ENCODE measurements around the gene NUDT22.

Gene NUDT22

DNA sequence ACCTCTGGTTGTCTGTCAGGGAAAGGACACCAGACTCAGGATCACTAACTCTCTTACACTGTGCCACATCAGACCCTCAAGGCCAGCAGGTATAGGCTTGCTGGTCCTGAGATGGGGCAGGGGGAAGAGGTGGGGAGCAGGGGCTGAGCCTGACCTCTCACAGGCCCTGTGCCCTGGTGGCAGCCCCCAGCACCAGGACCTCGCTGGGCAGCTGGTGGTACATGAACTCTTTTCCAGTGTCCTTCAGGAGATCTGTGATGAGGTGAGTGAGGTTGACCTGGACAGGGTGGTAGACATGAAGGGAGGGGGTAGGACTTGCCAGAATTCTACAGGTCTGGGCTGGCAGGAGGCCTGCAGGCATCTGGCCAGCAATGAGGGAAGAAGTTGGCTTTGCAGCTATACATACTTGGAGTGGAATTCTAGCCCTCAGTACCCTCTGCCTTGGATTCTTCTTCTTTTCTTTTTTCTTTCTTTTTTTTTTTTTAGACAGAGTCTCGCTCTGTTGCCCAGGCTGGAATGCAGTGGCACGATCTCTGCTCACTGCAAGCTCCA is 1.4 kb downstream of the NUDT22 start:
- no peak for DNase-seq (ENCODE audit: low read depth)

- no peak for DNase-seq (ENCODE audit: low read depth)
These were observed 3.1 kb downstream of the NUDT22 start for GRCh38 chr11:64229090-64229743.

DNA sequence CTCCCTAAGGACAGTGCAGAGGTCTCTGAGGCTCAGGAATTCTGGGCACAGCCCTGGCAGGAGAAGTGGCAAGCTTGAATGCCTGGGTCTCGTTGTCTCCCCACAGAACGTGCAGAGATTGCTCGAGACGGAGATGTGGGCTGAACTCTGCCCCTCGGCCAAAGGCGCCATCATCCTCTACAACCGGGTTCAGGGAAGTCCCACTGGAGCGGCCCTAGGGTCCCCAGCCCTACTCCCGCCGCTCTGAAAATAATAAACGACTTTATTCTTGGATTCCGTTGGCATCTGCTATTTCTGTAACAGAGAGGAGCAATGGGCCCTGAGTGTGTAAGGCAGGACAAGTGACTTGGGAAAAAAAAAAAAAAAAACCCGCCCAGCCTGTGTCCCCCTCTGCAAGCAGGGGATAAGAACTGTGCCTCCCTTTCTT is 3.7 kb downstream of the NUDT22 start:
- DNase-seq (ENCODE audit: low read depth), result no peak

- peak; percentile 78 for DNase-seq (ENCODE audit: low read depth)
These were observed 4.3 kb downstream of the NUDT22 start, which contains the start of gene DNAJC4 for GRCh38 chr11:64230171-64230984. Gene DNAJC4 (plus strand): TSS chr11:64230548. CDS start chr11:64230855, 307 bp downstream.

DNA sequence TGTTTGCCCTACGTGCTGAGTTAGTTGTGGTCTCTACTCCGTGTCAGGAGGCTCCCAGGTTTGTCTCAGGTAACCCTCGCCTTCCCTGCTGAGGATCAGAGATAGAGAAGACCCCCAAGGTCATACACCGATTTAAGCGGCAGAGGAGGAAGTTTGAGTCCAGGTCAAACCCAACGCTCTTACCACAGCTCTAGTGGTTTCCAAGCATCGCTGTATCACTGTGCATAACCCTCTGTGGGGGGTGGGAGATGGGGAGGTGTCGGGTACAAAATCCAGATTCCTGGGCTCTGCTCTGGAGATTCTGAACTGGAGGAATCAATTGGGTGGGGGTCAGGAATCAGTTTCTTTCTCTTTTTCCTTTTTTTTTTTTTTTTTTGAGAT is 4.9 kb downstream of the NUDT22 start:
- DNase-seq (ENCODE audit: low read depth), result no peak

DNA sequence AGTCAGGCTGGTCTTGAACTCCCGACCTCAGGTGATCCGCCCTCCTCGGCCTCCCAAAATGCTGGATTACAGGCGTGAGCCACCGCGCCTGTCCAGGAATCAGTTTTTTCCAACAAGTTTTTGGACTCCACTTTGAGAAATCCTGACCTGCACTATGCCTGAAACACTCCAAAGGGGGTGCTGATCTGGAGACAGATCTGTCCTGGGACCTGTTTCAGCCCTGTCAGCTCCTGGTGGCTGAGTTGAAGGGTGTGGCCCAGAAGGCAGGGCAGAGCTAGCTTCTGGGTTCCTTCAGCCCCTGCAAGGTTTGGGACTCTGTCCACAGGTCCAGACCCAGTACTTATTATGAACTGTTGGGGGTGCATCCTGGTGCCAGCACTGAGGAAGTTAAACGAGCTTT is 5.5 kb downstream of the NUDT22 start:
- DNase-seq (ENCODE audit: low read depth), result no peak

- DNase-seq (ENCODE audit: low read depth), result no peak
These were observed 6.3 kb downstream of the NUDT22 start for GRCh38 chr11:64232182-64232966.

DNA sequence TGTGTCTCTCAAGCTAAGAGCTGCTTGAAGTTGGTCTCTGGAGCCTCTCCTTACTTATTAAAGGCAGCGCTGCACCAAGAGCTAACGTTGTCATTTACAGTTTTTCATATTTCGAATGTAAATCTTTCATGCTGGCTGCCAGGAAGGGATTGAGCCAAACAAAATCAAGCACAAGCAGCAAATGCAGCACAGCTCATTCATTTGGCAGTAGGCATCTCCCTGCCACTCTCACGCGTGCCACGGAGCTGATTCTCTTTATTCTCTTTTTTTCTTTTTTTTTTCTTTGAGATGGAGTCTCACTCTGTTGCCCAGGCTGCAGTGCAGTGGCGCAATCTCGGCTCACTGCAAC is 6.9 kb downstream of the NUDT22 start:
- DNase-seq (ENCODE audit: low read depth), result no peak

DNA sequence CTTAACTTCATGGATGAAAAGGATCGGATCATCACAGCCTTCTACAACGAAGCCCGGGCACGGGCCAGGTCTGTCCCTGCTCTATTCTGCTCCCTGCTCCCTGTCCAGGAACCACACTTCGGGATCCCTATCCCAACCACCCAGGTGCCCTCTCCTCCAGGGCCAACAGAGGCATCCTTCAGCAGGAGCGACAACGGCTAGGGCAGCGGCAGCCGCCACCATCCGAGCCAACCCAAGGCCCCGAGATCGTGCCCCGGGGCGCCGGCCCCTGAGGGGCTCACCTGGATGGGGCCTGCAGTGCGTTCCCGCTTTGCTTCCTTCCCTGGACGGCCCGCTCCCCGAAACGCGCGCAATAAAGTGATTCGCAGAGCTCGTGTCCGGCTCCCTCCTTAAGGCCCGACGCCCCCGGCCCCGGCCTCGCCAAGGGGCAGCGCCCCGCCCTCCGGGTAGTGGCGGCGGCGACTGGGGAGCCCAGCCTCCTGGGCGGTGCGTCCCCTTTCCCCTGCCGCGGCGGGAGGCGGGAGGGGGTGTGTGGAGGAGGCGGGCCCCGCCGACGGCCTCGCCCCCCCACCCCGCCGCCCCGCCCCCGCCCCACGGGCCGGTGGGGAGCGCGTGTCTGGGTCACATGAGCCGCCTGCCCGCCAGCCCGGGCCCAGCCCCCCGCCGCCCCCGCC is 8.0 kb downstream of the NUDT22 start, which contains the start of gene VEGFB:
TSS of gene VEGFB (plus strand) at position 672 of the 674 bp plus-strand sequence. CDS start 250 bp downstream, outside the sequence.
- peak; percentile 70 for DNase-seq (ENCODE audit: low read depth)

GRCh38 chr11:64234647-64235379 is 8.7 kb downstream of the NUDT22 start:
- no peak for DNase-seq (ENCODE audit: low read depth)

DNA sequence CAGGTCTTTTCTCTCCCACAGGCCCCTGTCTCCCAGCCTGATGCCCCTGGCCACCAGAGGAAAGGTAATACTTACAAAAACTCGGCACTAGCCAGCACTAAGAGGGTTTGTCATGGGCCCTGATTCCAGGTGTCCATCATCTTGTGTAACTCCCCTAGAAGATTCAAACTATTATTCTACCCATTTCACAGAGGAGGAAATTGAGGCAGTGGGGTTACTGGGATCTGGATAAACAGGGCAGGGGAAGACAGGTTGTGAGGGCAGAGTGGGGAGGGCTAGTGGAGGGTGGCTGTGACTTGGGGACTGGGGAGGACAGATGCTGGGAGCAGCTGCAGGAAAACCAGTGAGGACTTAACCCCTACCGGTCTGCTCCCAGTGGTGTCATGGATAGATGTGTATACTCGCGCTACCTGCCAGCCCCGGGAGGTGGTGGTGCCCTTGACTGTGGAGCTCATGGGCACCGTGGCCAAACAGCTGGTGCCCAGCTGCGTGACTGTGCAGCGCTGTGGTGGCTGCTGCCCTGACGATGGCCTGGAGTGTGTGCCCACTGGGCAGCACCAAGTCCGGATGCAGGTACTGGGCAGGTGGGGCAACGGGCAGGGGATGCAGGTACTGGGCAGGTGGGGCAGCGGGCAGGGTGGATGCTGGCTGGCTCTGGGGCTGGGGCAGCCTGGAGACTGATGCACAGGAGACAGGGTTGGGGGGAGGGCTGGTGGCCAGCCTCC is 9.5 kb downstream of the NUDT22 start:
- DNase-seq (ENCODE audit: low read depth), result no peak

DNA sequence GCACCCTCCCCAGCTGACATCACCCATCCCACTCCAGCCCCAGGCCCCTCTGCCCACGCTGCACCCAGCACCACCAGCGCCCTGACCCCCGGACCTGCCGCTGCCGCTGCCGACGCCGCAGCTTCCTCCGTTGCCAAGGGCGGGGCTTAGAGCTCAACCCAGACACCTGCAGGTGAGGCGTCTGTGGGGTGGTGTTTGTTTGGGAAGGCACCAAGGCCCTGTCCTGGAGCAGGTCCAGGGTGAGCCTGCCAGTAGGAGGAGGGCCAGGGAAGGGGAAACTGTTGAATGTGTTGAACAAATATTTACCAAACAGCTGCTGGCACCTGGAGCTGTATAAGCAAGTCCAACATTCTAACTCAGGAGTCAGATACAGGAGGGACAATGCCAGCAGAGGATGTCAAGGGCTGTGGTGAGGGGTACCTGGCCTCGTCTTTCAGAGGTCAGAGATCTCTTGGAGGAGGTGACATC is 11.4 kb downstream of the NUDT22 start:
- no peak for DNase-seq (ENCODE audit: low read depth)

DNA sequence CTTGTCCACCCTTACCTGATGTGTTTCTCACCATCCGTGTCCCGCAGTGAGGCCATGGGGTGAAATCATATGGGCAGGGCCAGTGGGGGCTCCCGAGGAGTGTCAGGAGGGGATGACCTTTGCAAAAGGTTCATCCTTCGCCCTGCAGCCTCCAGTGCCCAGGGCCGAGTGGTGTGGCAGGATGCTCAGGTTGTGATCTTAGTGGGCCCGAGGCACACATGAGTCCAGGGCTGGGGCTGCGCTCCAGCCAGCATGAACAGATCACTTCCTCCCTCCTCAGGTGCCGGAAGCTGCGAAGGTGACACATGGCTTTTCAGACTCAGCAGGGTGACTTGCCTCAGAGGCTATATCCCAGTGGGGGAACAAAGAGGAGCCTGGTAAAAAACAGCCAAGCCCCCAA is 12.0 kb downstream of the NUDT22 start:
- DNase-seq (ENCODE audit: low read depth), result no peak

DNA sequence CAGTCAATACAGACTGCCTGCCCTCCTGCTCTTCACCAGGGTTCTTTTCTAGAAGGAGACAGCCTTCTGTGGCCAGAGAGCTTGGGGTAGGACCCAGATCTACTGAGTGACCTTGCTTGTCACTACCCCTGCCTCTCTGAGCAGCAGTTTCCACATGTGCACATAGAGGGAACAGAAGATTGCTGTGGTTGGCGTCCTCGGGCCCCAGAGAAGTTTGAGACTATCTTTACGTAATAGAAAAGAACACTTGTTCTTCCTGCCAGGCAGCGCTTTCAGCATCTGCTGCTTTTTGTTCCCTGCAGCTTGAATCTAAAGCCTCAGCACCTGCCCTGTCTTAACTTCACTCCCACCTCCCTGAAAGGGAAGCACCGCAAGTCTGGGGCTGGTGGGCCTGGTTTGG is 12.9 kb downstream of the NUDT22 start:
- DNase-seq (ENCODE audit: low read depth), result no peak

GRCh38 chr11:64239662-64240434 is 13.8 kb downstream of the NUDT22 start:
- no peak for DNase-seq (ENCODE audit: low read depth)

DNA sequence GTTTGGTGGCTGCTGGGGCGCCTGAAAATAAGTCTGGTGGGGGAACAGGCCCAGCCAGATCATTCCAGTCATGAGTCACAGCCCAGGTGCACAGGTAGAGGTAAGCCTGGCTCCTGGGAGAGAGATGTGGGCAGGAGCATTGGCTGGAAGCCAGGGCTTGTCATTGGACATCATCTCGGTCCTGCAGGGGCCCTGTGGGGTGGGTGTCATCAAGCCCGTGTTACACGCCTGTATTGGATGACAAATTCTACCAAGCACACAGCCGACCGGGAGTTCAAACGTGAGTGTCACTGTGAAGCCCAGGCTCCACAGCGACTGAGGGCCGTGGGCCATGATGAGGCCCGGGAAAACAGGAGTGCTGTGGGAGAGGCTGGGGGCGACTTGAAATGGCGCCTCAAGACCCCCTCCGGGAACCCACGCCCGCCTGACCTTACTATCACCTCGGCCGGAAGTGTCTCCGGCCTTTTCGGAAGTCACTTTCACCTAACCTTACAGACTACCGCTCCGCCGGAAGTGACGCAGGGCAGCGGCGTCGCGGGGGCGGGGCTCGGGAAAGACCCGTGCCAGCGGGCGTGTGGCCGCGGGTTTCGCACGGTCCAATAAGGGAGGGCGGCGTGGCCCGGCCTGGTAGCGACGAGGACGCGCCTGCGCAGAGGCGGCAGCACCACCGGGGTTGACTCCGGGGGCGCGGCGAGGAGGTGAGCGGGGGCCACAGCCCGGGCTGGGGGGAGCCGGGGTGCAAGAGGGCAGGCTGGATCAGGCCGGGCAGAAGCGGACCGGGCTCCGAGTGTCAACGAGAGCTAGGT is 14.6 kb downstream of the NUDT22 start, which contains the start of gene FKBP2:
TSS of gene FKBP2 (plus strand) at position 661 of the 806 bp plus-strand sequence. CDS start 1,293 bp downstream, outside the sequence.
- peak; percentile 98 for DNase-seq (ENCODE audit: low read depth)

- peak; percentile 100 for DNase-seq (ENCODE audit: low read depth)
These were observed 15.1 kb downstream of the NUDT22 start for GRCh38 chr11:64241241-64241490.

GRCh38 chr11:64241491-64242374 is 15.7 kb downstream of the NUDT22 start:
- no peak for DNase-seq (ENCODE audit: low read depth)
